H9 (cell line): Measurements from ENCODE around the gene CARD6. TPM values are rescaled to one million over a fixed set of nuclear protein-coding genes. Genes with fewer than 3 reads are reported as not detected.

ENCODE experiments used
- DNase-seq: peaks from one replicate; pipeline ENCODE4 v3.0.0-alpha.2; 2017
- H2AFZ ChIP-seq: one replicate; pipeline ENCODE4 v1.6.1; 2013; ENCODE audit warnings: mild to moderate bottlenecking, low read length, control low read depth, moderate library complexity
- H2AK5ac ChIP-seq: 2 replicates; pipeline ENCODE4 v1.6.1; 2013; ENCODE audit warnings: low read length, control low read depth, mixed read lengths; ENCODE audit not compliant: insufficient read length
- H2BK120ac ChIP-seq: one replicate; pipeline ENCODE4 v1.6.1; 2013; ENCODE audit warnings: low read depth, mild to moderate bottlenecking, low read length, control low read depth, inconsistent platforms; ENCODE audit not compliant: poor library complexity, severe bottlenecking
- H2BK12ac ChIP-seq: 2 replicates; pipeline ENCODE4 v1.6.1; 2013; ENCODE audit warnings: low read length, control low read depth, mixed read lengths, low read depth; ENCODE audit not compliant: insufficient read length
- H2BK15ac ChIP-seq: 2 replicates; pipeline ENCODE4 v1.6.1; 2013; ENCODE audit warnings: low read depth, low read length, control low read depth
- H2BK20ac ChIP-seq: one replicate; pipeline ENCODE4 v1.6.1; 2013; ENCODE audit warnings: low read depth, mild to moderate bottlenecking, low read length, control low read depth, inconsistent platforms; ENCODE audit not compliant: poor library complexity, severe bottlenecking
- H2BK5ac ChIP-seq: 2 replicates; pipeline ENCODE4 v1.6.1; 2013; ENCODE audit warnings: low read length, control low read depth, mixed read lengths; ENCODE audit not compliant: insufficient read length
- H3K14ac ChIP-seq: 2 replicates; pipeline ENCODE4 v1.6.1; 2013; ENCODE audit warnings: low read length, control low read depth; ENCODE audit not compliant: insufficient read depth
- H3K18ac ChIP-seq: 2 replicates; pipeline ENCODE4 v1.6.1; 2013; ENCODE audit warnings: low read depth, mild to moderate bottlenecking, mixed read lengths, low read length, control low read depth; ENCODE audit not compliant: insufficient read length
- H3K23ac ChIP-seq: 2 replicates; pipeline ENCODE4 v1.6.1; 2013; ENCODE audit warnings: low read length, control low read depth, mixed read lengths, low read depth; ENCODE audit not compliant: insufficient read length
- H3K23me2 ChIP-seq: 2 replicates; pipeline ENCODE4 v1.6.1; 2013; ENCODE audit warnings: low read depth, mild to moderate bottlenecking, mixed read lengths, low read length, control low read depth; ENCODE audit not compliant: insufficient read length, poor library complexity, severe bottlenecking
- H3K27ac ChIP-seq: 2 replicates; pipeline ENCODE4 v1.5.1; 2013; ENCODE audit warnings: low read length, control low read depth, mixed read lengths, low read depth; ENCODE audit not compliant: insufficient read length
- H3K27me3 ChIP-seq: 2 replicates; pipeline ENCODE4 v1.6.1; 2013; ENCODE audit warnings: low read length, control low read depth, inconsistent platforms; ENCODE audit not compliant: insufficient read depth
- H3K4ac ChIP-seq: 2 replicates; pipeline ENCODE4 v1.6.1; 2013; ENCODE audit warnings: low read depth, mild to moderate bottlenecking, control low read depth, inconsistent platforms, low read length, moderate library complexity
- H3K4me1 ChIP-seq: 2 replicates; pipeline ENCODE4 v1.6.1; 2013; ENCODE audit warnings: low read length, control low read depth, inconsistent platforms; ENCODE audit not compliant: insufficient read depth
- H3K4me2 ChIP-seq: 2 replicates; pipeline ENCODE4 v1.6.1; 2013; ENCODE audit warnings: low read length, control low read depth, mixed read lengths; ENCODE audit not compliant: insufficient read length, insufficient read depth
- H3K56ac ChIP-seq: 2 replicates; pipeline ENCODE4 v1.6.1; 2013; ENCODE audit warnings: low read depth, mild to moderate bottlenecking, mixed read lengths, low read length, control low read depth; ENCODE audit not compliant: insufficient read length
- H3K79me1 ChIP-seq: 2 replicates; pipeline ENCODE4 v1.6.1; 2013; ENCODE audit warnings: low read depth, mild to moderate bottlenecking, moderate library complexity, low read length, control low read depth, inconsistent platforms; ENCODE audit not compliant: insufficient read depth, poor library complexity, severe bottlenecking
- H3K79me2 ChIP-seq: 2 replicates; pipeline ENCODE4 v1.6.1; 2013; ENCODE audit warnings: low read length, control low read depth, inconsistent platforms; ENCODE audit not compliant: insufficient read depth
- H3K9ac ChIP-seq: 2 replicates; pipeline ENCODE4 v1.6.1; 2013; ENCODE audit warnings: low read length, control low read depth, mixed read lengths; ENCODE audit not compliant: insufficient read length; ENCODE audit errors: extremely low read depth
- H3K9me3 ChIP-seq: one replicate; pipeline ENCODE4 v1.6.1; 2013; ENCODE audit warnings: low read depth, low read length, inconsistent platforms; ENCODE audit not compliant: control insufficient read depth
- H3T11ph ChIP-seq: one replicate; pipeline ENCODE4 v1.6.1; 2013; ENCODE audit warnings: mild to moderate bottlenecking, low read length, control low read depth, inconsistent platforms
- H4K20me1 ChIP-seq: one replicate; pipeline ENCODE4 v1.6.1; 2013; ENCODE audit not compliant: control insufficient read depth, insufficient read length, insufficient read depth
- H4K5ac ChIP-seq: 2 replicates; pipeline ENCODE4 v1.6.1; 2013; ENCODE audit warnings: low read depth, mild to moderate bottlenecking, mixed read lengths, low read length, control low read depth; ENCODE audit not compliant: insufficient read length
- H4K8ac ChIP-seq: replicated peaks from 2 replicates; pipeline ENCODE4 v1.6.1; 2013; ENCODE audit warnings: low read length, control low read depth, mixed read lengths, low read depth; ENCODE audit not compliant: insufficient read length
- H4K91ac ChIP-seq: 2 replicates; pipeline ENCODE4 v1.6.1; 2013; ENCODE audit warnings: low read depth, mild to moderate bottlenecking, moderate library complexity, mixed read lengths, low read length, control low read depth; ENCODE audit not compliant: insufficient read length
- H3K27ac Mint-ChIP-seq, 3 experiments: 2 replicates in 2 of 3; 3 replicates in 1 of 3; pipeline ENCODE4 v1.8.0; 2020 to 2021; ENCODE audit warnings: mixed read lengths in 3 of 3, mild to moderate bottlenecking in 1 of 3, moderate library complexity in 1 of 3
- H3K27me3 Mint-ChIP-seq: 2 replicates; pipeline ENCODE4 v1.8.0; 2021; ENCODE audit warnings: low read depth, mild to moderate bottlenecking, moderate library complexity, mixed read lengths
- H3K36me3 Mint-ChIP-seq, 3 experiments: 2 replicates in 2 of 3; 3 replicates in 1 of 3; pipeline ENCODE4 v1.8.0; 2020 to 2021; ENCODE audit warnings: low read depth in 3 of 3, mixed read lengths in 3 of 3; ENCODE audit not compliant: insufficient read depth in 1 of 3
- H3K4me1 Mint-ChIP-seq, 2 experiments: 2 replicates each; pipeline ENCODE4 v1.8.0; 2020; ENCODE audit warnings: mixed read lengths in 2 of 2
- H3K4me3 Mint-ChIP-seq, 2 experiments: 2 replicates in 1 of 2; 3 replicates in 1 of 2; pipeline ENCODE4 v1.8.0; 2020 to 2021; ENCODE audit warnings: mild to moderate bottlenecking in 2 of 2, mixed read lengths in 2 of 2, moderate library complexity in 1 of 2
- H3K9me3 Mint-ChIP-seq, 2 experiments: 2 replicates in 1 of 2; 3 replicates in 1 of 2; pipeline ENCODE4 v1.8.0; 2020; ENCODE audit warnings: mild to moderate bottlenecking in 2 of 2, mixed read lengths in 2 of 2, moderate library complexity in 1 of 2
- CTCF ChIP-seq: fragments of 200-600 bp; sonication (generic); conservative IDR thresholded peaks from 3 replicates; pipeline ENCODE4 v1.8.0; 2021; ENCODE audit warnings: antibody characterized with exemption, mild to moderate bottlenecking
- WGBS: extraction: QIAGEN DNeasy Blood & Tissue Kit; methylation state at CpG from one replicate; pipeline ENCODE4 v1.1.7; 2013; ENCODE audit warnings: missing lambda C conversion rate, low lambda C conversion rate, mixed read lengths; ENCODE audit not compliant: insufficient read length; ENCODE audit errors: extremely low coverage; 5-methylcytosine and 5-hydroxymethylcytosine counted together
- total RNA-seq: library from RNA; stranded (reverse); gene quantifications from 2 replicates; pipeline ENCODE4 v1.2.1, GENCODE V29; 2021

CARD6 gene
- total RNA-seq, 1 experiment from 2014 or later: 0.35 TPM

DNA sequence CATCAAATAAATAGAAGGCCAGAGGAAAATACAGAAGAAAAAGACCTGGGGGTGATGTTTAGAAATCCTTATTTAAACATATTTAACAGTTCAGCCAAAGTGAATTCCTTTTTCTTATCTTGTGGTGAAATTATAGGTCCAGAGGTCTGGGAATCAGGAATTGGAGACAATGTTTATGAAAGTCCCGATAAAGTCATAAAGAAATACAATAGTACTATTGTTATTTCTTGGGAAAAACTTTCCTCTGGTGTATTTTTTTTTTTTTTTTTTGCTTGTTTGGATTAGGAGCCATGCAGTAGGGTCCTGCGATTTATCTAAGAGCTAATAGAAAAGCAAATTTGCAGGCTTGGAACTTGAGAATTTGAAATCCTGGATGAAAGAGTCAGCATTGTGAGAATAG lies 68.6 kb downstream of the CARD6 start:
- DNase-seq: no peak
- H2BK5ac ChIP-seq: no peak overlapping the region
- Mint-ChIP-seq H3K9me3 (no peaks in the 10 kb centered on the region; a peak in 1 of 5 replicates), H3K27ac (no peak overlapping the region), H3K36me3 (no peaks in the 10 kb centered on the region), H3K27me3 (peaks cover 7% of the 10 kb centered on the region), H3K4me3 (no peak overlapping the region), H3K4me1 (peaks cover 4 to 11% of the 10 kb centered on the region in 2 experiments)
- no peak for TF ChIP-seq CTCF
- no peak overlapping the region for H3K56ac ChIP-seq
- no peaks in the 10 kb centered on the region for H4K20me1 ChIP-seq
- no peaks in the 10 kb centered on the region for H3K23me2 ChIP-seq
- H3K18ac ChIP-seq: no peak overlapping the region
- H2BK120ac ChIP-seq: no peak overlapping the region
- H3K27me3 ChIP-seq: no peaks in the 10 kb centered on the region
- no peak overlapping the region for H2BK20ac ChIP-seq
- H3K4ac ChIP-seq: no peak overlapping the region
- H2BK15ac ChIP-seq: no peak overlapping the region
- H2BK12ac ChIP-seq: no peak overlapping the region
- no peak overlapping the region for H3K9ac ChIP-seq
- no peak overlapping the region for H3K14ac ChIP-seq
- H4K91ac ChIP-seq: no peak overlapping the region
- H4K8ac ChIP-seq: no peak overlapping the region
- H3K4me1 ChIP-seq: no peaks in the 10 kb centered on the region
- H4K5ac ChIP-seq: no peak overlapping the region
- H3K27ac ChIP-seq: no peak overlapping the region
- H2AK5ac ChIP-seq: no peak overlapping the region
- H3K79me2 ChIP-seq: no peaks in the 10 kb centered on the region
- no peak overlapping the region for H3K4me2 ChIP-seq
- no peak overlapping the region for H3T11ph ChIP-seq
- no peaks in the 10 kb centered on the region for H3K79me1 ChIP-seq
- WGBS: no CpG with 5 or more reads among the region's 2 CpGs
- H2AFZ ChIP-seq: no peak overlapping the region
- no peaks in the 10 kb centered on the region for H3K9me3 ChIP-seq
- no peak overlapping the region for H3K23ac ChIP-seq

Other genes with a start within 250 kb of the CARD6 start
- gene PTGER4, start 161.5 kb upstream of the CARD6 start, total RNA-seq: 0.35 and 0.37 TPM in 2 replicates
- gene TTC33, start 85.4 kb upstream of the CARD6 start, total RNA-seq: 7.2 and 7.3 TPM in 2 replicates
- 28.8 and 29.1 TPM in 2 replicates for gene PRKAA1, start 43.0 kb upstream of the CARD6 start, total RNA-seq
- 1,726 and 1,735 TPM in 2 replicates for gene RPL37, start 6.1 kb upstream of the CARD6 start, total RNA-seq
- 0.52 and 0.70 TPM in 2 replicates for gene C7, start 68.1 kb downstream of the CARD6 start, total RNA-seq
- gene MROH2B, start 230.0 kb downstream of the CARD6 start, total RNA-seq: not detected in 2 replicates